DMS79 (cell line): Measurements from ENCODE around the gene CD300A.

Experiments
- DNase-seq: peaks from one replicate; lab custom pipeline; 2025; lab: John Stamatoyannopoulos, UW

CD300A gene

GRCh38 chr17:74466111-74466827 is at the start of gene CD300A:
CD300A (plus strand) TSS chr17:74466634; CDS start chr17:74466704, 70 bp downstream.
- DNase-seq, result no peak

GRCh38 chr17:74417178-74418045 is 49.0 kb upstream of the CD300A start:
- no peak for DNase-seq

- DNase-seq, result no peak
Observed at GRCh38 chr17:74419928-74420411, 46.5 kb upstream of the CD300A start.

- no peak for DNase-seq
Observed at GRCh38 chr17:74424117-74424516, 42.3 kb upstream of the CD300A start.

- no peak for DNase-seq
Observed at GRCh38 chr17:74424657-74425056, 41.8 kb upstream of the CD300A start.

- DNase-seq, result no peak
Observed at GRCh38 chr17:74426551-74427047, 39.8 kb upstream of the CD300A start.

- DNase-seq, result no peak
Observed at GRCh38 chr17:74427048-74427762, 39.2 kb upstream of the CD300A start.

- DNase-seq, result no peak
Observed at GRCh38 chr17:74427763-74428153, 38.7 kb upstream of the CD300A start.

- no peak for DNase-seq
Observed at GRCh38 chr17:74429604-74430384, 36.6 kb upstream of the CD300A start.

GRCh38 chr17:74430385-74430705 is 36.1 kb upstream of the CD300A start:
- DNase-seq, result no peak

- DNase-seq, result peak; percentile 32
Observed at GRCh38 chr17:74430706-74431567, 35.5 kb upstream of the CD300A start.

GRCh38 chr17:74431568-74432423 is 34.6 kb upstream of the CD300A start, which contains the start of gene GPRC5C:
GPRC5C (plus strand) TSS chr17:74432088; CDS start chr17:74439777, 7,689 bp downstream.
- no peak for DNase-seq

- DNase-seq, result no peak
Observed at GRCh38 chr17:74432424-74432690, 34.1 kb upstream of the CD300A start.

GRCh38 chr17:74432766-74433391 is 33.6 kb upstream of the CD300A start:
- DNase-seq, result no peak

- DNase-seq, result no peak
Observed at GRCh38 chr17:74433421-74434121, 32.9 kb upstream of the CD300A start.

GRCh38 chr17:74435775-74436359 is 30.6 kb upstream of the CD300A start:
- DNase-seq, result no peak

GRCh38 chr17:74437702-74438101 is 28.7 kb upstream of the CD300A start:
- DNase-seq, result no peak
